Duodenal mucosa (tissue), 2 donors: ENCODE data around the gene SCN5A.

Experiments used
- H3K27ac ChIP-seq: one replicate; pipeline ENCODE4 v1.7.0; 2013; ENCODE audit warnings: low read depth, low read length
- H3K27me3 ChIP-seq, 2 donors: one replicate each; pipeline ENCODE4 v1.7.0; 2013; ENCODE audit warnings: low read length in 2 of 2, control low read depth in 1 of 2; ENCODE audit not compliant: insufficient read depth in 2 of 2, control insufficient read depth in 1 of 2
- H3K36me3 ChIP-seq, 2 donors: one replicate each; pipeline ENCODE4 v1.7.0; 2013; ENCODE audit warnings: low read length in 2 of 2, control low read depth in 1 of 2; ENCODE audit not compliant: insufficient read depth in 2 of 2, control insufficient read depth in 1 of 2
- H3K4me1 ChIP-seq, 2 donors: one replicate each; pipeline ENCODE4 v1.7.0; 2013; ENCODE audit warnings: low read length in 2 of 2, control low read depth in 1 of 2; ENCODE audit not compliant: insufficient read depth in 2 of 2, control insufficient read depth in 1 of 2
- H3K4me3 ChIP-seq, 2 donors: one replicate each; pipeline ENCODE4 v1.7.0; 2013; ENCODE audit warnings: low read length in 2 of 2, low read depth in 1 of 2
- H3K9ac ChIP-seq, 2 donors: one replicate each; pipeline ENCODE4 v1.7.0; 2013; ENCODE audit warnings: low read length in 2 of 2, low read depth in 1 of 2
- H3K9me3 ChIP-seq, 2 donors: one replicate each; pipeline ENCODE4 v1.7.0; 2013; ENCODE audit warnings: low read length in 2 of 2, control low read depth in 1 of 2; ENCODE audit not compliant: control insufficient read depth in 1 of 2

The SCN5A gene

DNA sequence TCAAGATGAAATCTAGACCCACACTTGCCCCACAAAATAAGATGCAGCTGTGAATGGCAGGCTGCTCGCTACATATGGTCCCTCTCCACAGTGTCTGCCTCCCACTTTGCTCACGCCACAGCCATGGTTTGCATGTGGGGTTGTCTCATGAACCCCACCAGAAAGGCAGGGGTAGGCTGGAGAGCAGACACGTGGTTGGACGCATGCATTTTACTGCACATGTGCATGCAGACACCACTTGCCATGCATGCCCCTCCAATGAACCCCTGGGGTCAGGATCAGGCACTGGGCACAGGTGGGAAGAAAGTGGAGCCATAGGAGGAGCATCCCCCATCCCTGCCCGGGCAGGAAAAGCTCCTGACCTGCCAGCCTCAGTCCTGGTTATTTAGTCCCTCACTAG is 20.7 kb downstream of the SCN5A start:
- H3K27me3 ChIP-seq, result no peaks in the 10 kb centered on the region
- H3K36me3 ChIP-seq, result no peaks in the 10 kb centered on the region
- H3K4me3 ChIP-seq, result no peak overlapping the region
- no peaks in the 10 kb centered on the region for H3K9me3 ChIP-seq
- H3K4me1 ChIP-seq, result no peaks in the 10 kb centered on the region
- H3K9ac ChIP-seq, result no peak overlapping the region
- no peak overlapping the region for H3K27ac ChIP-seq

DNA sequence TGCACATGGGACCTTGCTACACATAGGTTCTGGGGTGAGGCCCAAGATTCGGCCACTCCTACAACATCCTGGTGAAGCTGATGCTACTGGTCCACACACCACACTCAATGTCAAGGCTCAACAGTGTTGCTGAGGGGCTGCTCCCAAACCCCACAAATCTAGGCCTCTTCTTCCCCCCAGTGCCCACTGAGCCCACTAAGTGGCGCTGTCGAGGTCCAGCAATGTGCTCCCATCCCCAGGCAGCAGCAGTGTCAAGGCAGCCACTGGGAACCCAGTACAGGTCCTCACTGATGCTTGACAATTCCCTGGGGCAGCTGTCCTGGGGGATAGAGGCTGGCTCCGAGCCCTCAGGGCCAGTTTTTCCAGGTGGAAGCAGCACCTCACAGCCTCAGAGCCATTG is 21.5 kb downstream of the SCN5A start:
- H3K4me3 ChIP-seq, result no peak overlapping the region
- H3K9ac ChIP-seq, result no peak overlapping the region
- H3K36me3 ChIP-seq, result no peaks in the 10 kb centered on the region
- H3K27me3 ChIP-seq, result no peaks in the 10 kb centered on the region
- H3K9me3 ChIP-seq, result no peaks in the 10 kb centered on the region
- no peak overlapping the region for H3K27ac ChIP-seq
- no peaks in the 10 kb centered on the region for H3K4me1 ChIP-seq

DNA sequence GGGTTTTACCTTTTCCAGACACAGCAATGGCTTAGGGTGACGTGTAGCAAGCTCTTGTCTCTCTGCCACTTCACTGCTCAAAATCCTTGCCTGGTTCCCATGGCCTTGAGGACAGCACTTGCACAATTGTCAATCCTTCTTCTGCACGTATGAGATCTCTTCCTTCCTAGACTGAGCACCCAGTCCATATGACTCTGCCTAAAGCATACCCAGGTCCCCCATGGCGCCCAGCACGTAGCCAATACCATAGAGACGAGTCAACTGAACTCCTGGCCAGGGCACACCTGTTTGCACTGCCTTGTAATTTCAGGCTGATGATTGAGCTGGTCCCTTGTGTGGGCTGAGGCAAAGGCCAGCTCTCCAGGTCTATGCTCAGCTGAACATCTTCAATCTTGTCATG is 23.3 kb downstream of the SCN5A start:
- H3K27ac ChIP-seq, result no peak overlapping the region
- no peaks in the 10 kb centered on the region for H3K27me3 ChIP-seq
- H3K4me1 ChIP-seq, result no peaks in the 10 kb centered on the region
- H3K36me3 ChIP-seq, result no peaks in the 10 kb centered on the region
- no peak overlapping the region for H3K9ac ChIP-seq
- H3K4me3 ChIP-seq, result no peak overlapping the region
- H3K9me3 ChIP-seq, result no peaks in the 10 kb centered on the region

DNA sequence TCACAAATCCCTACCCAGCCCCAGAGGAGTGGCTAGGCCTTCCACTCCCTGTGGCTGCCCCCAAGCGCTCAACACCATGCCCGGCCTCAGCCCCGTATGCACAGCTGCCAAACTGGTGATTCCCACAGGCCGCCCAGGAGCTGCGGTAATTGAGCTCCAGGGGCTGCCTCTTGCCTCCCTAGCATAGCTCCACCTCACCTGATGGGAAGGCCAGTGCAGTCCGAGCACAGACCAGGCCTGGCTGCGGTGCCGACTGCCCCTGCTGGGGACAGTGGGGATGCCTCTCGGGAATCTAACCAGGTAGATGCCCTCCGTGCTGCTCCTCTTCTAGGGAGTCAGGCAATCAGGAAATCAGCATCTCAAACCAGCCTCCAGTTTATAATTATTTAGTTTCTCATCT is 25.9 kb downstream of the SCN5A start:
- no peaks in the 10 kb centered on the region for H3K36me3 ChIP-seq

DNA sequence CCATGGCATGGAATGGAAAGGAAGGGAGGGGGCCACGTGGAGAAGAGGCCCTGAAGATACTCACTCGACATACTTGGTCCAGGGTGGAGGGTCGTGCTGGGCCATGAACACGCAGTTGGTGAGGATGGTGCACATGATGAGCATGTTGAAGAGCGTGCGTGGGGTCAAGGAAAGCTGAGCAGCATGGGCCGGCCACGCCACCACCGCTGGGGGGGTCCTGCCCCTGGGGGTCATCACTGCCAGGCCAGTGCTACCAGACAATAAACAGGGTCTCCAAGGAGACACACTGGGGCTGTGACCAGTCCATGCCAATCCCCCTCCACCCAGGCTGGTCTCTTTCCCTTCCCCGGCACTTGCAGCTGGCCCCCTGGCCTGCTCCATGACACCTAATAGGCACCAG is 27.2 kb downstream of the SCN5A start:
- H3K9me3 ChIP-seq, result no peaks in the 10 kb centered on the region
- H3K36me3 ChIP-seq, result no peaks in the 10 kb centered on the region
- no peak overlapping the region for H3K27ac ChIP-seq
- no peaks in the 10 kb centered on the region for H3K27me3 ChIP-seq
- no peaks in the 10 kb centered on the region for H3K4me1 ChIP-seq
- H3K4me3 ChIP-seq, result no peak overlapping the region
- H3K9ac ChIP-seq, result no peak overlapping the region

More for the DNA sequence above, 25.9 kb downstream of the SCN5A start:
- H3K9ac ChIP-seq, result no peak overlapping the region
- H3K4me3 ChIP-seq, result no peak overlapping the region
- no peaks in the 10 kb centered on the region for H3K9me3 ChIP-seq
- no peaks in the 10 kb centered on the region for H3K27me3 ChIP-seq
- no peaks in the 10 kb centered on the region for H3K4me1 ChIP-seq
- H3K27ac ChIP-seq, result no peak overlapping the region

DNA sequence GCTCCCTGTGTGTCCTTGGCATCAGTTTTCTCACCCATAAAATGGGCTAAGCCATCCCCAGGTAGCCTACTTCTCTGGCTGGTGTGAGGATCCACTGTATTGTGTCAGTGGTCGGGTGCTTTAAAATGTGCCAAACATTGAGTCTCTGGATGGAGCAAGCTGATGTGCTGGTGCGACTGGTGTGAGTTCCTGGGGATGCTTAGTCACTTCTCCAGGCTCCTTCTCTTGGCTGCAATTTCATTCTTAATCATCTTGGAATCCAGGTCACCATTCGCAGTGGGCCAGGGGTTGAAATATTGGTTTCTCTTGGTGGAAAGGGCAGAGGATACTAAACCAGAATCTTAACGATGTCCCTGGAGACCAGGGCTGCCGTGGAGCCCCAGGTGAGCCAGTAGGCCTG is 29.3 kb downstream of the SCN5A start:
- Histone ChIP-seq H3K27me3 (peaks cover 0 to 3% of the 10 kb centered on the region in 2 donors), H3K27ac (no peak overlapping the region), H3K9me3 (no peaks in the 10 kb centered on the region), H3K4me1 (no peaks in the 10 kb centered on the region), H3K4me3 (no peak overlapping the region), H3K36me3 (no peaks in the 10 kb centered on the region), H3K9ac (no peak overlapping the region)

DNA sequence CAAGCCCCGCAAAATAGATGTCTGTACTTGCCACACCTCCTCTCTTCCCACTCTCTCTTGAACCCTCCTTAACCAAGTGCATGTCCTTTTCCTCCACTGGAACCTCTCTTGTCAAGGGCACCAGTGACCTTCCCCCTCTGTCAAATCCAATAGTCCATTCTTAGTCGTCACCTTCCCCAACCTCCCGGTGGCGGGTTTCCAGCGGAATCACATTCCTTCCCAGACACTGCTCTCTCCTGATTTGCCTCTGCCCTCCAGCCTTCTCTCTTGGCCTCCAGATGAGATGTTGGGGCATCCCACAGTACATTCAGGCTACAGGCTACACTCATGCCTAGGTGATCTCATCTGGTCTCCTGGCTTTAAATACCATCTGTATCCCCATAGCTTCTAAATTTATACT is 31.1 kb downstream of the SCN5A start:
- no peak overlapping the region for H3K27ac ChIP-seq
- no peak overlapping the region for H3K4me3 ChIP-seq
- H3K9ac ChIP-seq, result no peak overlapping the region
- H3K36me3 ChIP-seq, result no peaks in the 10 kb centered on the region
- no peaks in the 10 kb centered on the region for H3K9me3 ChIP-seq
- H3K27me3 ChIP-seq, result peaks cover 0 to 3% of the 10 kb centered on the region in 2 donors
- no peaks in the 10 kb centered on the region for H3K4me1 ChIP-seq

DNA sequence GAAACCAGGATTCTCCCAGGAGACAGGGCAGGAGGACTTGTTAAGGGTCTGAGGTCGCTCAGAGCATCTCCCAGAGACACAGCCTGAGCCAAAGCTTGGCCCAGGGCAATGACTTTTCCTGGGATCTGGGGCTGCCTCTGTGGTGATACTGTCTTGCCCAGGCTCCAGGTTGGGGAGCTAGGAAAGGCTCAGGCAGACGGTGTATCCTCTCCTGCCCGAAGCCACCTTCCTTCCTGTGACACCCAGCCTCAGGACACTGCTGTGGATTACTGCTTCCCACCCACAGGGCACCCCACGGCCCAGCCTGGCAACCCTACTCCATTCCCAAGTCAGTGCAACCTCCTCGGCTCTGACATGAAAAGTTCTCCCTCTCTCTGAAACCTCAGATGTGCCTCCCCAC is 31.9 kb downstream of the SCN5A start:
- Histone ChIP-seq H3K4me3 (no peak overlapping the region), H3K9ac (no peak overlapping the region), H3K4me1 (no peaks in the 10 kb centered on the region), H3K36me3 (no peaks in the 10 kb centered on the region), H3K27ac (no peak overlapping the region), H3K9me3 (no peaks in the 10 kb centered on the region), H3K27me3 (peaks cover 0 to 3% of the 10 kb centered on the region in 2 donors)

DNA sequence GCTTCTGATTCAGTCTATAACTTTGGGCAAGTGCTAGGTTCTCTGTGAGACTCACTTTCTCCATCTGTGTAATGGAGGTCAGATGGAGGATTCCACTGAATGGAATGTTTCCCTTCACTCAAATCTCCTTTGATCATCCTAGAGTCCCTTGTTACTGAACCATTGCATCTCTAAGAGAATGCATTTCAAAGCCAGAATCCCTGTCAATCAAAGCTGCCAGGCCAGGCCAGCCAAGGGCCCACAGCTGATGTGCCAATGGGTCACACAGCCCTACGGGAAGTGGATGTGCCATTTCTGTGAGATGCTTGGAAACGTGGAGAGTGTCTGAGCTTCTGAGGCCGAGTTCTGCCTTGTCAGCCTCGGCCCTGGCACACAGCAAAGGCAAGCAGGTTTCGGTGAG is 32.4 kb downstream of the SCN5A start:
- Histone ChIP-seq H3K9ac (no peak overlapping the region), H3K27ac (no peak overlapping the region), H3K4me3 (no peak overlapping the region), H3K36me3 (no peaks in the 10 kb centered on the region), H3K9me3 (no peaks in the 10 kb centered on the region), H3K4me1 (no peaks in the 10 kb centered on the region), H3K27me3 (peaks cover 0 to 3% of the 10 kb centered on the region in 2 donors)

DNA sequence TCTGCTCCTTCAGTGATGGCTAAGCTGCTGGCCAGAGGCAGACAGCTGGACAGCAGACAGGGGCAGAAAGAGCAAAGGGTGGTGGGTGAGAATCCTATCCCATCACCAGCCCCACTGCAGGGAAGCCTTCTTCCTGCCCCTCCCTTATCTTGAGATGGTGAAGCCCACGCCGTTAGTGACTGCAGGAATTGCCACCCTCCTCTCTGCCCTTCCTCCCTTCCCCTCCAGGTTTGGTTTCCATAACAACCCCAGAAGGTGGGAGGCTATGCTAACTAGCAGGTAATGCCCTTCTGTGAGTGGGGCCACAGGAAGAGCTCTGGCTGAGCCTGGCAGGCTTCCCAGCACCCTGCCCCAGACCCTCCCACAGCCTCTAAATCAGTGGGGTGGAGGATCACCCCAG is 32.8 kb downstream of the SCN5A start:
- H3K27ac ChIP-seq, result no peak overlapping the region
- H3K4me1 ChIP-seq, result no peaks in the 10 kb centered on the region
- H3K9me3 ChIP-seq, result no peaks in the 10 kb centered on the region

DNA sequence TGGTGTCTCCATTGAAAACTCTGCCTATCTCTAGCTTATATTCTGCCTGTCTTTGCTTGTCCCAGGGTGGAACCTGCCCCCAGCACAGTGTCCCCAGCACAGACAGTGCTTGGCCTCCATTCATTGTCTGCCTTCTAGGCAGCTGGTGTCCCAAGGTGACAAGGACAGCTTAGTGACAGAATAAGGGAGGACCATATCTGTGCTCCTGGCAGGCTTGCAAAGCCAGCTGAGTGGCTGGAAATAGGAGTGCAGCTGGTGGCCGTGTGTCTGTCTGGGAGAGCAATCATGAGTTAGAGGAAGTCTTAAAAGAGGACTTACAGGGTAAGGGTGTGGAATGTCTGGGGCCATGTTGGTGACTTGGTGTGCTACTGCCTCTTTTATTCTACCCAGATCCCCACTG is 33.4 kb downstream of the SCN5A start:
- no peaks in the 10 kb centered on the region for H3K36me3 ChIP-seq
- no peaks in the 10 kb centered on the region for H3K9me3 ChIP-seq
- H3K4me3 ChIP-seq, result no peak overlapping the region
- no peaks in the 10 kb centered on the region for H3K4me1 ChIP-seq
- no peak overlapping the region for H3K9ac ChIP-seq
- no peak overlapping the region for H3K27ac ChIP-seq
- peaks cover 0 to 3% of the 10 kb centered on the region in 2 donors for H3K27me3 ChIP-seq

More for the DNA sequence above, 32.8 kb downstream of the SCN5A start:
- no peaks in the 10 kb centered on the region for H3K36me3 ChIP-seq
- H3K9ac ChIP-seq, result no peak overlapping the region
- H3K27me3 ChIP-seq, result peaks cover 0 to 3% of the 10 kb centered on the region in 2 donors
- no peak overlapping the region for H3K4me3 ChIP-seq
